T-helper 2 cell treated with Interferon-gamma antibody and Interleukin-4, amounts not matched to agents 5 μg/mL and 100 μg/mL, for 36 hours (primary cell): ENCODE results near the gene TNNI2.

Experiments
- DNase-seq: peaks from one replicate; pipeline ENCODE4 v3.0.0; 2021; ENCODE audit warnings: low spot score
- H3K27ac Mint-ChIP-seq: one replicate; pipeline ENCODE4 v1.8.0; 2021; ENCODE audit warnings: mild to moderate bottlenecking, mixed read lengths
- H3K27me3 Mint-ChIP-seq: one replicate; pipeline ENCODE4 v1.8.0; 2021; ENCODE audit warnings: low read depth, mixed read lengths
- H3K36me3 Mint-ChIP-seq: one replicate; pipeline ENCODE4 v1.8.0; 2021; ENCODE audit warnings: low read depth, mixed read lengths
- H3K4me1 Mint-ChIP-seq: one replicate; pipeline ENCODE4 v1.8.0; 2021; ENCODE audit warnings: low read depth, mixed read lengths
- H3K4me3 Mint-ChIP-seq: one replicate; pipeline ENCODE4 v1.8.0; 2022; ENCODE audit warnings: mild to moderate bottlenecking, moderate library complexity, mixed read lengths
- H3K9me3 Mint-ChIP-seq: one replicate; pipeline ENCODE4 v1.8.0; 2021; ENCODE audit warnings: mixed read lengths

TNNI2 gene

DNA sequence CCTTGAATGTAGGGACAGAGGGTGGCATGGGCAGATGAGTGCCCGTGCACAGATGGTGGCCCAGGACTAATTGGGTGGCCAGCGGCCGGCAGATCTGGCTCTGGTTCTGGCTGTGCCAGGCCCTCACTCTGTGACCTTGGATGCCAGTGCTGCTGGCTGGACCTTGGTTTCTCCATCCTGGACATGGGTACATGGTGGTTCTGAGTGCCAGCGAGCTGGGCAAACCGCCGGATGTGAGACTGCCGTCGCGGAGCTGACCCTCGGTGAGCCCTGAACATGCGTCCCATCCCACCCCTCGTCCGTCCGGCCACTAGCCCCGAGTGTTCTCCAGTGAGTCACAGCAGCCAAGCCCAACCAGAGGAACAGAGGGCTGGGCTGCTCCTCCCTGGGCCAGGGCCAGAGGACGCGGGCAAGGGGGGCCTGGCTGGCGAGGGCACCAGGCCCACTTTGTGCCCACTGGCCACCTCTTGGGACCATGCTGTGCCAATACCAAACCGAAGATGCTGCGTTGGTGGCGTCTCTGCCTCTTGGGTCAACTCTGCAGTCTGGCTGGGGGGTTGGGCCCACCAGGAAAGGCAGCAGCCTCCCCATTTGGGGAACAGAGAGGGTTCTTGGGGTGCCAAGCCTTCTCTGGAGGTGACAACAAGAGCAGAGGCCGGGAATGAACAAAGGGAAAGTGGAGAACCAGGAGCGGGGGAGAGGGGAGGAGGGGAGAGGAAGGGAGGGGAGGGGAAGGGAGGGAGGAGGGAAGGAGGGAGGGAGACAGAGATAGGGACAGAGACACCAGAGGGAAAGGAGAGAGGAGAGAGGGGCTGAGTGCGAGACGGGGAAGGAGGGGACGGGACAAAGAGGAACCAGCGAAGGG is 24.8 kb downstream of the TNNI2 start:
- Mint-ChIP-seq H3K9me3 (no peaks in the 10 kb centered on the region), H3K4me3 (no peak overlapping the region), H3K4me1 (no peaks in the 10 kb centered on the region), H3K36me3 (peaks cover 5% of the 10 kb centered on the region), H3K27me3 (no peaks in the 10 kb centered on the region), H3K27ac (no peak overlapping the region)
- DNase-seq: no peak

DNA sequence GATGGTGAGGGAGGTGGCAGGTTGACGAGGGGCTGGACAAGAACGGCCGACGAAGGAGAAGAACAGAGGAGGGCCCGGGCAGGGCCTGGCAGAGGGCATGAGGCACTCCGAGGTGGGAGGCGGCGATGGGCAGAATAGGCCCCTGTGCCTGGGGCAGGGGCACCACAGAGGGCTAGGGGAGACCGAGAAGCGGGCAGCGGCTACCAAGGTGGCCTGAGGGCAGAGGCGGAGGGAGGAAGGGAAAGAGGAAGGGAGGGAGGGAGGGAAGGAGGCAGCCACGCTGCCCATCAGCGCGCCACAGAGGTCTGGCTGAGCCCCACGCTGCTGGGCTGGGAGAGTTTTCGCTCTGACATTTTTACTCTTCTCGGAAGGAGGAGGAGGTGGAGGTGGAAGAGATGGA is 25.4 kb downstream of the TNNI2 start:
- Mint-ChIP-seq H3K27ac (no peak overlapping the region), H3K36me3 (peaks cover 6% of the 10 kb centered on the region), H3K27me3 (no peaks in the 10 kb centered on the region), H3K4me1 (peaks cover 4% of the 10 kb centered on the region), H3K4me3 (no peak overlapping the region), H3K9me3 (no peaks in the 10 kb centered on the region)
- DNase-seq: no peak

DNA sequence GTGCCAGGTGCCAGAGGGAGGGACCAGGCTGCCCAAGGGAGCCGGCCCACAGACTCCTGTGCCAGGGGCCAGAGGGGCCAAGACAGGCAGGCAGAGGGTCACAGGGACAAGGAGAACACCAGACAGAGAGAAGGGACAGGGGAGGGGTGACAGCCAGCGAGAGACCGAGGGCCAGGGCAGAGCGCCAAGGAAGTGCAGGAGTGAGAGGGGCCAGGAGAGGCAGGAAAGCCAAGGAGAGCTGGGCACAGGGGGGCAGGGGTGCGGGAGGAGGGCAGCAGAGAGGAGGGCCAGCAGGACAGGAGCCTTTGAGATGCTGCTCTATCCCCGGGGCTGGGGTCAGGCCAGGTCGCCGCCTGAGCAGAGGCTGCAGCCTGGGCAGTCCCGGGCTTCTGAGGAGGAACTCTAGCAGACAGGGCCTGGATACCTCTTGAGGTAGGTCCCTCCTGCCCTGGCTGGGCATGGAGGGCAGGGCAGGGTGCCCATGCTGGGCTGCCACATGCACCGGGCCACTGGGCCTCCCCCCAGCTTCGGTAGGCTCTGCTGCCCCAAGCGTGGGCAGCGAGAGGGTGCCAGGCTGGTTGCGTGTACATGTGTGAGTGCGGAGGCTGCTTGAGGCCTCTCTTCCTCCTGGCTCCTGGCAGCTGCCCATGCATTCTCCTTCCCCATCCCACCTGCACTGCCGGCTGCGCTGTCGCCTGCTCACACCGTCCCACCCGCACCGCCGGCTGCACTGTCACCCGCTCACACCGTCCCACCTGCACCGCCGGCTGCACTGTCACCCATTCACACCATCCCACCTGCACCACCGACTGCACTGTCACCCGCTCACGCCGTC is 26.3 kb downstream of the TNNI2 start:
- H3K9me3 Mint-ChIP-seq: no peaks in the 10 kb centered on the region
- H3K36me3 Mint-ChIP-seq: peaks cover 6% of the 10 kb centered on the region
- H3K27ac Mint-ChIP-seq: no peak overlapping the region
- no peak for DNase-seq
- no peak overlapping the region for H3K4me3 Mint-ChIP-seq
- peaks cover 8% of the 10 kb centered on the region for H3K4me1 Mint-ChIP-seq
- H3K27me3 Mint-ChIP-seq: no peaks in the 10 kb centered on the region

DNA sequence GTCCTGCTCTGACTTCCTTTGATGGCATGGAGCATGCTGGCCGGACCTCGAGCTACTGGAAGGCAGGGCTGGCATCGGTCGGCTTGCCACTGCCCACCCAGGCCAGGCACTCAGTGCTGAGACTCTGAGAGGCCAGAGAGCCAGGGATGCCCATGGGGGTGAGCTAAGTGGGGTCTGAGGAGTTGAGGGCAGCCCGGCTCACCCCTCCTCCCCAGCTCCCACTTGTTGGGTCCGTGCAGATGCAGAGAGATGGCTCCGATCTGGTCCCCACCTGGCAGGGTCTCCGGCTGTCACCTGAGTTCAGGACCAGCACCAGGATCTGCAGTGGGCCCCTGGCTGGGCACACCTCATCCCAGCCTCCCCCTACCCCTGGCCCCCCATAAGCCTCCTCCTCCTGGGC is 27.4 kb downstream of the TNNI2 start:
- H3K27ac Mint-ChIP-seq: no peak overlapping the region
- DNase-seq: no peak
- H3K9me3 Mint-ChIP-seq: no peaks in the 10 kb centered on the region
- H3K4me1 Mint-ChIP-seq: peaks cover 18% of the 10 kb centered on the region
- H3K27me3 Mint-ChIP-seq: no peaks in the 10 kb centered on the region
- no peak overlapping the region for H3K4me3 Mint-ChIP-seq
- H3K36me3 Mint-ChIP-seq: peaks cover 11% of the 10 kb centered on the region

DNA sequence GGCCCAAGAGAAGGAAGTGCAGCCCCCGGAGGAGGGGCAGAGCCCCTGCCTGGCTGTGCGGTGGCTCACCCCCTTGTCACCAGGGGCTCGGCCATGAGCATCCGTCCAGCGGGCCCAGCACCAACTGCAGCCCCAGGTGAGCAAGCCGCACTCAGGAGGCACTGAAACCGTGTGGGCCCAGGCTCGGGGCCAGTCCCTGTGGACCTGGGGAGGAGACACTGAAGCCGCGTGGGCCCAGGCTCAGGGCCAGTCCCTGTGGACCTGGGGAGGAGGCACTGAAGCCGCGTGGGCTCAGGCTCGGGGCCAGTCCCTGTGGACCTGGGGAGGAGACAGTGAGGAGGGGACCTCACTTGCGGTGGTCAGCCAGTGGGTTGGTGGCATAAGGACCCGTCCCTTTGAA is 28.0 kb downstream of the TNNI2 start:
- DNase-seq: no peak
- Mint-ChIP-seq H3K27me3 (no peaks in the 10 kb centered on the region), H3K27ac (no peak overlapping the region), H3K9me3 (no peaks in the 10 kb centered on the region), H3K4me1 (peaks cover 20% of the 10 kb centered on the region), H3K36me3 (peaks cover 11% of the 10 kb centered on the region), H3K4me3 (no peak overlapping the region)

DNA sequence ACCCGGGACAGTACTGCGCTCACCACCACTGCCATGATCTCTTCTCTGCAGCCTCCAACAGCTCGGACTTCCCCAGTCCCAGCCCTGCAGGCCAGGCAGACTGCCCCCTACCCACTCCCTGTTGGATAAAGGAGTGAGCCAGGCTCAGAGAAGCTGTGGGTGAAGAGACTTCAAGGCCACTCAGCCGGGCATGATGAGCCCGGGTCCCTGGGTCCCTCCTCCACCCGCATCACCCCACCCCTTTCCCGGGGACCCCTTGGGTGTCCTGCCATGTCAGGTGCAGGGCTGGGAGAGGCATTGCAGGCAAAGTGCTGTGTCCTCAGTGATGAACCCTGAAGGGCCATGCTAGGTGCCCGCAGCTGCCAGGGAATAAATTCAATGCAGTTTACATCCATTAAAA is 28.6 kb downstream of the TNNI2 start:
- no peak overlapping the region for H3K27ac Mint-ChIP-seq
- H3K4me3 Mint-ChIP-seq: no peak overlapping the region
- no peaks in the 10 kb centered on the region for H3K9me3 Mint-ChIP-seq
- H3K4me1 Mint-ChIP-seq: peaks cover 22% of the 10 kb centered on the region
- no peaks in the 10 kb centered on the region for H3K27me3 Mint-ChIP-seq
- no peak for DNase-seq
- H3K36me3 Mint-ChIP-seq: peaks cover 11% of the 10 kb centered on the region

DNA sequence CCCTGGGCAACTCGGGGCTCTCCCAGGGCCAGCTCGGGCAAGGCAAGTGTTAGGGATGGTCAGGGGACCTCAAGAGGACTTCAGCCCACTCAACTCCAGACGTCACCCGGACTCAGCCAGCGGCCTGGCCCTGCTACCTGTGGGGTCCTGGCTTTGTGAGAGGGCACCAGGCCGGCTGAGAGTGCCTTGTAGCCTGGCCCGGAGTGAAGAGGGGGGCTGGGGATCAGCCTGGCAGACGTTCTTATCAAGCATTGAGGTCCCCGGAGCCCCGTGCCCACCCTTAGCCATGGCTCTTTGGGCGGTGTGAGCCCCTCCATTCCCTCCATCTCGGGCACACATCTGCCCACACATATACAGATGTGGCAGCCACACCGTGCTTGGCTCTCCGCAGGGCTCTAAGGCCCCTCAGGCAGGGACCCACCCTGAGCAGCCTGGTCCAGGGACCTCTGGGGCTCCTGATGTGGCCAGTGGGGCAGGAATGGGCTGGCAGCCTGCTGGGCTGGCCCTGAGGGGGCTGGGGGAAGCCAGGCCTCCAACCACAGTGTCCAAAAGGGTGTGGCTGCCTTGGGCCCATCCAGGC is 29.4 kb downstream of the TNNI2 start:
- Mint-ChIP-seq H3K27me3 (no peaks in the 10 kb centered on the region), H3K27ac (no peak overlapping the region), H3K4me1 (peaks cover 24% of the 10 kb centered on the region), H3K9me3 (no peaks in the 10 kb centered on the region), H3K4me3 (no peak overlapping the region), H3K36me3 (peaks cover 9% of the 10 kb centered on the region)
- no peak for DNase-seq

DNA sequence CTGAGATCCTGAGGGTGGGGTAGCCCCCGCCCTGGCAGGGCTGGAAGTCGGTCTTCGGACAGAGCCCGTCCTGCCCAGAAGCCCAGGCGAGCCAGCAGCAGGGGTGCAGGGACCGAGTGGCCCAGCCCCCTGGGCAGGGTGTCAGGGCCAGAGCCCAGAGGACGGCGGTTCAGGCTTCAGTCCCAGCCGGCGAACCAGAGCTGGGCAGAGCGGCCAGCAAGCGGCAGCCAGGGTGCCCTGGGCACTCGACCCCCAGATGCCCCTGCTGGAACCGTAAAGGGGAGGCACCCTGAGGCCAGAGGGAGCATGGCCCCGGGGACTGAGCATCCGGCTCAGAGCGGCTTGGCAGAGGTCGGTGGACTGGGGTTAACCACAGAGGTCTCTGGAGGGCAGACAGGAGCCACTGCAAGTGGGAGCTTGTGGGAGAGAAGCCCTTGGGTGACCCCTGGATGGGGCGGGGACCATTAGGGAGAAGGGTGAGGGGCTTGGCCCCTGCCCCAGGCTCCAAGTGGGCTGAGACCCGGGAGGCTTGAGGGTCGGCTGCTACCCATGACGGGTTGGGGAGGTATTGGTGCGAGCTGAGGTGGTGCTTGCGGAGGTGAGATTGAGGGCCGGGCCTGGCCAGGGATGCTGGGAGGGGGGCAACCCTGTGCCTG is 30.0 kb downstream of the TNNI2 start:
- H3K4me1 Mint-ChIP-seq: peaks cover 24% of the 10 kb centered on the region
- DNase-seq: no peak
- H3K4me3 Mint-ChIP-seq: peak overlapping the region; percentile 34
- peak overlapping the region; percentile 76 for H3K27ac Mint-ChIP-seq
- H3K36me3 Mint-ChIP-seq: peaks cover 8% of the 10 kb centered on the region
- H3K27me3 Mint-ChIP-seq: no peaks in the 10 kb centered on the region
- no peaks in the 10 kb centered on the region for H3K9me3 Mint-ChIP-seq

DNA sequence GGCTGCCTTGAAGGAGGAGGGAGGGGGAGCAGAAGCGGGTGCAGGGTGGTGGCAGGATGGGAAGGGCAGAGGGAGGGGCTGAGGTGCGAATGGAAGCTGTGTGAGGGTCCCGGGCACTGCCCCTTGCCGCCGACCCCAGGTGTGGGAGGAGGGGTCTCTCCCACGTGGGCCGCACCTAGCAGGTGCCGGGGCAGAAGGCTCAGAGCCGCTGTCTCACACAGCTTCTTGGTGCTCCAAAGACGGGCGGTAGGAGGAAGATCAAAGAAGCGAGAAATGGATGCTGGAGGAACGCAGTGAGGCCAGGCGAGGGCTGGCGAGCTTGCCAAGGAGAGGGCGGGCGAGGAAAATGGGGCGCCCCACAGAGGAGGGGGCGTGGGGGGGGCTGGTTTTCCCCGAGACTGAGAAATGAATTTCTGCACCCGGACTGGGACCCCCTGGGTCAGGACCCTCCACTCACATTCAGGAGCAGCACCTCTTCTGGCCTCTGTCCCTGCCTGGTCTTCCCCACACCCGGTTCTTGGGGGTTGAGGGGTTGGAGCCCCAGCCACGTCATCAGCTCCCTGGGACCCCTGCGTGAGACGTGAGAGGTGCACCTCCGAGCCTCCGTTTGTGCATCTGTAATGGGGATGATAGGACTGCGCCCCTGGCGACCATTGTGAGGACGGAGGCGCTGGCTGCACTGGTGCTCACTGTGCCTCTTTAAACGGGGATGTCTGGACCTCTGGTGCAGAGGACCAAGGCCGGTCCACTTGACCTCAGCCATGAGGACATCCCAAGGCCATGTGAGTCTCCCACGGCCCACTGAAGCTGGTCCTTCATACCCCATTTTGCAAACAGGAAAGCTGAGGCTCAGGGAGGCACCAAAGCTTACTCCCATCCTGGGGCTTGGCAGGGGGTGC is 30.9 kb downstream of the TNNI2 start:
- Mint-ChIP-seq H3K9me3 (no peaks in the 10 kb centered on the region), H3K27me3 (no peaks in the 10 kb centered on the region), H3K4me1 (peaks cover 24% of the 10 kb centered on the region), H3K27ac (peak overlapping the region; percentile 76), H3K36me3 (peaks cover 8% of the 10 kb centered on the region), H3K4me3 (peak overlapping the region; percentile 34)
- no peak for DNase-seq

DNA sequence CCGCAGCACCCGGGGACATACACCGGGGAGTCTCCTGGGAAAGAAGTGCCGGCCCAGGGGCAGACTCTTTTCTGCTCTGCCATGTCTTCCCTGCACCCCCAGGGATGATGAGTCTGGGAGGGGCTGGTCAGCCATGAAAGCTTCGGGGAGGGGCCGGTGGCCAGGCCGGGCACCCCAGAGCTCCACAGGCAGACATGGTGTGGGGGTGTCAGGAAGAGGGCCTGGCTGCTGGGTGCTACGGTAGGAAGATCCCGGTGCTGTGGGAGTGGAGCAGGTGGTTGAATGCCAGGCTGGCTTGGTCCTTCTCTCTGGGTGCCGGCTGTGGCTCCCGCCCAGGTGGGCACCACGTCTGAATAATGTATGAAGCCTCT is 31.5 kb downstream of the TNNI2 start:
- no peak overlapping the region for H3K27ac Mint-ChIP-seq
- peak overlapping the region; percentile 68 for H3K4me3 Mint-ChIP-seq
- peaks cover 9% of the 10 kb centered on the region for H3K36me3 Mint-ChIP-seq

DNA sequence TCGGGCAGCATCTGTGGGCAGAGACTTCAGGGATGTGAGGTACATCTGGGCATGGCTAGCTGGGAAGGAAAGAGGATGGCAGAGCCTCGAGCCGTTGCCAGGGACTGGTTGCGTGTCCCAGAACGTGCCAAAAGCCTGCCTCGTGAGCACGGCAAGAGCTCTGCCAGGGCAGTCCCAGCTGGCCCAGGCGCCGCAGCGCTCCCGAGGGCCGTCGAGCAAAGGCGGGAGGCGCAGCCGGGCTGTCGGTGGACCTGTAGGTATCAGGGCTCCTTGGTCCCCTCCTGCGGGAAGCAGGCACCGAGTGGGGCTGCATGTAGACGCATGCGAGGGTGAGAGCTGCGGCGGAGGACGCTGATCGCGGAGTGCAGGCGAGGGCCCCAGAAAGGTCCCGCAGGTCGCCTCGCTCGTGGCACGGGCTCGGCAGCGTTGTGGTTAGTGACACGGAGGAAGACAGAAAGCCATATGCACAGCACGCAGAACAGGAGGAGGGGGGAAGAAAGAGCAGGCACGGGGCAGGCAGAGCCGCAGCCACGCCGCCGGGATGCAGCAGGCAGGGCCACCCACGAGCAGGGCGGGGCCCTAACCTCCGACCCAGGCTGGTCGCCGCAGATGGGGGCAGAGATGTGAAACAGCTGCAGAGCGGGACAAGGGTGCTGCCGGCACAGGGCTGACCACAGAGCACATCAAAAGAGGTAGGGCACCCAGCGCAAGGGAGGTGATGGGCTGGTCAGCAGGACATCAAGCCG is 32.1 kb downstream of the TNNI2 start:
- Mint-ChIP-seq H3K9me3 (no peaks in the 10 kb centered on the region), H3K27ac (peak overlapping the region; percentile 73), H3K27me3 (no peaks in the 10 kb centered on the region), H3K36me3 (peaks cover 11% of the 10 kb centered on the region), H3K4me3 (peak overlapping the region; percentile 68), H3K4me1 (peaks cover 24% of the 10 kb centered on the region)
- no peak for DNase-seq

More for the DNA sequence above, 31.5 kb downstream of the TNNI2 start:
- no peak for DNase-seq
- peaks cover 24% of the 10 kb centered on the region for H3K4me1 Mint-ChIP-seq
- H3K27me3 Mint-ChIP-seq: no peaks in the 10 kb centered on the region
- no peaks in the 10 kb centered on the region for H3K9me3 Mint-ChIP-seq

DNA sequence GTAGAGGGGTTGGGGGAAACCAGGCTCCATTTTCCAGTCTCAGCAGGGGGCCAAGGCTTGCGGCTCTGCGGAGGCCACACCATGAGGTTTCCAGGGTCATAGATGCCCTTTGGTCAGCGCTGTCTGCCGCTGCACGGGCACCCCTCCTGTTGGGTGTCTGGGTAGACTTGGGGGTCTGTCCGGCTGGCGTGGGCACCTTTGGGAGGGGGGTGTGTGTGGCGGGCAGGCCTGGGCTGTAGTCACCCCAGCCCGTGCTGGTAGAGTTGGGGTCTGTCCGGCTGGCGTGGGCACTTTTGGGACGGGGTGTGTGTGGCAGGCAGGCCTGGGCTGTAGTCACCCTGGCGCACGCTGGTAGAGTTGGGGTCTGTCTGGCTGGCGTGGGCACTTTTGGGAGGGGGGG is 32.8 kb downstream of the TNNI2 start:
- Mint-ChIP-seq H3K27me3 (no peaks in the 10 kb centered on the region), H3K4me1 (peaks cover 24% of the 10 kb centered on the region), H3K4me3 (no peak overlapping the region), H3K36me3 (peaks cover 11% of the 10 kb centered on the region), H3K27ac (peak overlapping the region; percentile 31), H3K9me3 (no peaks in the 10 kb centered on the region)
- DNase-seq: no peak
